Measurements from ENCODE around the gene NID2.

NID2 gene

DNA sequence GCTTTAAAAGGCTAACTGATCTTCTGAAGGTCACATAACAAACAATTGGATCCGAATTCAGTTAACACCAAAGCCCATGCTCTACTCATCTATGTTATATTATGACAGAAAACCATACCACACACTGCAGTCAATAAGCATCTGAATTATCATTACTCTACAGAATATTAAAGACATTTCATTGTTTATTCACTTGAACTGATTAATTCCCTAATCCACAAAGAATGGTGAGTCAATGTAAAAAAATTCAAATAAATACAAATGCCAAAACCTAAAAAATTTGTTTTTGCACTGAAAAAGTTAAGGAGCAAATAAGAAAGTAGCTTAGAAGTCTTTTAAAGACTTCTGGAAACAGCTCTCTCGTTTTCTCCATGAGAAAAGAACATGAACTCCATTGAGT is 13.7 kb downstream of the NID2 start:
- no peak for DNase-seq

DNA sequence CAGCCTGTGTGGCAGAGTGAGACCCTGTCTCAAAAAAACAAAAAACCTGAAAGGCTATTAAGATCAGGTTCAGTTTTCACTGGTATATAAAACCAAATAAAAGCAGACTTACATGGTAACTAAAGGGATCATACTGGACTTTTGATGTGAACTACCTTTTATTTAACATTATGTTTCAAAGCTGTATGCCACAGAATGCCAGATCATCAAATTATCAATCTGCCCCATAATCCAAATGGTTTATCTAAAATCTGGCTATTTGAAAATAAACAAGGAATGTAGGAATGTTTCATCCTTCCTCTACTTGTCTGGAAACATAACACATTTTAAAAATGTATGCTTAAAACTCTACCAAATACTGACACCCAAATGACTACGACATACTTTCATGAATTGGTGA is 14.2 kb downstream of the NID2 start:
- DNase-seq, result no peak

DNA sequence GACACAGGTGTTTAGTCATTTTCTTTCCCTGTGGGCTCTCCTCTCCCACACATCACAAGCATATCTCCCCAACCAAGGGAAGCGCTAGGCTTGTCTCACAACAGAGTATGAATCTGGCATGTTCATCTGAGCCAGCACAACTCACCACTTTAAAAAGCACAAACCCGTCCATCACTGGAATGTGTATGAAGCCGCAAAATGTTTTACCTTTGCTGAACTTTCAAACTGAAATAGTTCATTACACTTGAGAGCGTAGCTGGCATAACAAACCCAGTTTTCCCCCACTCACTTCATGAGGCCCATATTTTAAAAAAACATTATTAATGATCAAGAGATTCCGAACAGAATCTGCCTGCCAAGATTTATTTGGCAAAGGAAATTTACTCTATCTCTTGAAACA is 15.8 kb downstream of the NID2 start:
- no peak for DNase-seq

DNA sequence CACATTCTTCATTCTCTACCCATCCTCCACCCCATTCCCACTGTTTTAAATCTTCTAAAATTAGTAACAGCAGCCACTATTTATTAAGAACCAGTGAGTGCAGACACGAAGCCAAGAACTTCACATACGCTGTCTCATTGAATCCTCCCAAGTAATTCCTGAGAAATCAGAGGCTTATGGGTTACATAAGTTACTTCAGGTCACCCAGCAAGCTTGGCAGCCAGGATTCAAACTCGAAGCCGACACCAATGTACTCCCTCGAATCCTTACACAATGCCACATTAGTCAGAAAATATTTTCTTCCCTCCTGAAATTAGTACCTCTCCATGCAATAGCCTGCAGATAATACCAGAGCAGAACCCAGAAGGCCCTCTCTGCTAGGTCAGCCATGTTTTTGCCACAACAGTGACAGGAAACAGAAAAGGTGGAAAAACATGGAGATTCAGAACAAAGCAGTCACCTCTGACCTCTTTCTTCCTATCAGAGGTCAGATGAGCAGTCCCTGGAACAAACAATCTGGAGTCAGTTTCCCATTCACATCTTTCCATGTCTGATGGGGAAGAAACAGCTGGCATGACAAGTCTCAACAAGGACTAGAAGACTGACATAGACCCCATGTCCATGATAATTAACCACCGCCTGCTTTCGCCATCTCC is 16.4 kb downstream of the NID2 start:
- DNase-seq, result no peak

DNA sequence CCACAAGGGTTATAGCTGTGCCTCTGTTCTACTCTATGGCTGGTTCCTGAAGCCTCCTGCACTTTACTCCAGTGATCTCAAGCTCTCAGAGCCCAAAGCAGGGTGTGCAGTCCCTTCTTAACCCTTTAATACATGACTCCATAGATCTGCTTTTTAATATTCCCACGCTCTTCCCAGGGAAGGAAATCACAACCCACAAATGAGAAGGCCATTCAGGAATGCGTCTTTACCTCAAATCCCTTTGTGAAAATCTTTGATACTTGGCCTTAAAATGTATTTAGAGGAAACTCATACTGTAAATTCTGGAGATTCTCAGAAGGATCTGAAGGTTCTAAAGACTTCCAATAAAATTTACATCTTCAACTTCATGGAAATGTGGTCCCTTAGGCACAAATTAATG is 17.0 kb downstream of the NID2 start:
- no peak for DNase-seq

DNA sequence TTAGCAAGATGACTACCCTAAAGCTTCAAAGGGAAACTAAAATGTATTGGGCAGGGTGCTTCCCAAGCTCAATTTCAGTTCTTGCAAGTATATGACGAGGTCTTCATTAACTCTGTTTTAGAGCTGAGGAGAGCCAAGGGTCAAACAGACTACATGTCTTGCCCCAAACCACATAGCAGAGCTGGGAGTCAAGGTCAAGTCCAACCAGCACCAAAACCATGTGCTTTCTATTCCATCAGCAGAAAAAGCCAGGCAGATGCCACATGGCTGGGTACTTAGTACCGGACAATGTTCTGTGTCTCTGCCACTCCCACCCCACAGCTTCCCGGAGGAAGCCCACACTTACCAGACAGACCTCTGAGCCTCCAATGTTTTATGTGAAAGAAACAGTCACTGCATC is 17.6 kb downstream of the NID2 start:
- no peak for DNase-seq

DNA sequence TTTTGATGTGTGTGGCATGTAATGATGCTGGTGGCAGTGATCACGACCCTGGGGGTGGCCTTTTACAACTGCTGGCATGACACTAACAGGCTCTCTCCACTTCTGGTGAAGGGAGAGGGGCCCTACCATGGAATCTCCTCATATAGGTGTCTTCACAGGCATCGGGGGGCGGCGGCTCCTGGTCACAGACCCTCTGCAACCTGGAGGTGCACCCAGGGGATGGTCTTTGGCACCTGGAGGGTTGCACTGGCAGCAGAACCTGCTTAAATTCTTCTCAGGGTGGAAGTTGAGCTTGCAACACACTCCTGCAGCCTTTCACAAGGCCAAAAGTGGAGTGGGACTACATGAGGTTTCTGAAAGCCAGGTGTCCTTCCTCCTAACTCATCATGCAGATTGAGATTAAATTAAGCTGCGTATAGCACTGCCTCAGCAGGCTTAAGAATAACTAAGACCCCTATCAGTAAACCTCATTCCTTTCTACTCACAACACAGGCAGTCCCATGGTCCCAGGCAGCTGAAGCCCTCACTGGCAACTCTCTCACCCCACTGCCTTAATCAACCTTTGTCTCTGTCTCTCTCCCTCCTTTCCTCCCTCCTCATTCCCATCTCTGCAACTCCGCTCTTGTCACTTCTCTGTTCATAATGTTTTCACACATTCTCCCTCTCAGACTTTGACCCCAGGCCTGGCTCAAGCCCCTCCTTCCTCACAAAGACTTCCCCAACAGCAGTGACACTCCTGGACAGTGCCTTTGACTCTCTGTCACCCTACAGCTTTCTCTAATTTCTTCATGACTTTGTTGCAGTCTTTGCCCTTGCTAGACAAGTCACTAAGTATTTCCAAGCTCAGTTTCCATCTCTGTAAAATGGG is 18.9 kb downstream of the NID2 start:
- DNase-seq, result no peak

DNA sequence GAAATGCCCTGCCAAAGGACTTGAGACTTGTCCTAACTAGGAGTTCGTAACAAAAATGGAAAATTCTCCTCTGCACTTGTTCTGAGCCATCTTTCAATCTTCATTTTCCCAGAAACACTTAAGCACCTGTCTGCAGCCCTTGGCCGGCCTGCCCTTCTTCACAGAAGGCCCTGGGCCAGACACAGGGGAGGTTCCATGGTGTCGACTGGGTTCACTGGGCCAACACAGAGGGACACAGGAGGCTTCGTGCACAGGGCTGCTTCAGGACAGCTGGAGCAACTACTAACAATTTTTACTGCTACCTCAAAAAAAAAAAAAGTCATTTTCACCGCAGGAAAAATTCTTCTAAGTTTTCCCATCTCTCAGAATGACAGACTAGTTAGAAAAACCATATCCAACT is 19.6 kb downstream of the NID2 start:
- DNase-seq, result no peak

DNA sequence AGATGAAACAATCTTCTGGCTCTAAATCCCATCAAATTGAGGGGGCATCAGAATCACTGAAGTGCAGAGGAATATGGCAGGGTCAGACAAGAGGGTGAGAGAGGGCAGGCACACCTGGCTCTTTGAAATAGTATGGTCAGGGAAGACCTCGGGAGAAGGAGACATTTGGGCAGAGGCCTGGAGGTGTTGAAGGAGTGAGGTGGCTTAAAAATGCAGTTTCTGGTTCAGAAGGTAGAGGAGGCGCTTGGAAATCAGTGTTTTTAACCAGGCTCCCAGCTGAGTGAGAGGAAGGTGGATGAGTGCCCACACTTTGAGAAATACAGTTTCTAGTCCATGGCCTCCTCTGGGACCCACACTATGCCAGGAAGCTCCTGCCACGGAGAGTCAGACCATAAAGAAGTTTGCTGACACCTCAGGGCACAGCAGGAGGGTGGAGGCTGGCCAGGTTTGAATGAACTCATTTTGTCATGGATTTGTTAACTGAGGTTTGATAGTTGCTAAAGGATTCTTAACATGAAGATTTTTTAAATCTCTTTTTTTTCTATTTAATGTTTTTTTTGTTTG is 20.1 kb downstream of the NID2 start:
- DNase-seq, result no peak

DNA sequence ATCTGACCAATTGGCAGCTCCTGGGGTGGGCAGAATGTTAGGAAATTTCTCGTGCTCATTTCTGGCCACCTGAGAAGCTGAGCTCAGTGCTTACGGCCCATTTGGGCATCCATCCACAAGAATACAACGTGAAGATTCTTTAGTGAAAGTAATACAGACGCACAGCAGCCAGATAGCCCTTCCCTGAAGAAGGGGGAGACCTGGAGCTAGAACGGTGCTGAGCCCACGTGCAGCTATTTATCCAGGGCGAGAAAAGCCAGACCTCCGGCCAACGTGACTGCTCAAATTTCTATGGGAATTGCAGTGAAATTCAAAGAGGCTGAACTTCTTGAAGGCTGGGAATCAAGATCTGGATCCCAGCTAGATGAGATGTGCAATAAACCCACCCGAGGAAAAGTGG is 20.7 kb downstream of the NID2 start:
- no peak for DNase-seq

DNA sequence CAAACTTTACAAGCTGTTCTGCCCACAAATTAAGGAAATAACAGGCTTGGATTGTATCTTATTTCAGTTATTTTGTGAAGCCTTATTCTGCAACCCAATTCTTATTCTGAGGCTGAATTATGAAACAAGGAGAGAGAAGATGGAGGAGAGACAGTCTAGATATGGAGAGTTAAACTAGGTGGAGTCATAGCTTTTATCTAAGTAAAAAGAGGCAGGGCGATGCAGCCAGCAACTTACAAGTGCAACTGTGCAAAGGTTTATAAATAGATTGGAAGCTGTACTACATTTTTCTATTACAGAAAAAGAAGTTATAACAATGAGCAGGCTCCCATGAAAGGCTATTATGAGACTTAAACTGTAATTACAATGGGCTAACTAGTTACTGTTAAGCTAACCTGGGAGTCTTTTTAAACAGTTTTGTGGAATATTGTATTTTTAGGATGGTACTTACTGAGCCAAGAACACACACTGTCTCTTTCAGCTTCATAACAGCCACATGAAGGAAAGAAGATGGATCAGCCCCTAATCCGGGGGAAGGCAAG is 22.4 kb downstream of the NID2 start:
- DNase-seq, result no peak

DNA sequence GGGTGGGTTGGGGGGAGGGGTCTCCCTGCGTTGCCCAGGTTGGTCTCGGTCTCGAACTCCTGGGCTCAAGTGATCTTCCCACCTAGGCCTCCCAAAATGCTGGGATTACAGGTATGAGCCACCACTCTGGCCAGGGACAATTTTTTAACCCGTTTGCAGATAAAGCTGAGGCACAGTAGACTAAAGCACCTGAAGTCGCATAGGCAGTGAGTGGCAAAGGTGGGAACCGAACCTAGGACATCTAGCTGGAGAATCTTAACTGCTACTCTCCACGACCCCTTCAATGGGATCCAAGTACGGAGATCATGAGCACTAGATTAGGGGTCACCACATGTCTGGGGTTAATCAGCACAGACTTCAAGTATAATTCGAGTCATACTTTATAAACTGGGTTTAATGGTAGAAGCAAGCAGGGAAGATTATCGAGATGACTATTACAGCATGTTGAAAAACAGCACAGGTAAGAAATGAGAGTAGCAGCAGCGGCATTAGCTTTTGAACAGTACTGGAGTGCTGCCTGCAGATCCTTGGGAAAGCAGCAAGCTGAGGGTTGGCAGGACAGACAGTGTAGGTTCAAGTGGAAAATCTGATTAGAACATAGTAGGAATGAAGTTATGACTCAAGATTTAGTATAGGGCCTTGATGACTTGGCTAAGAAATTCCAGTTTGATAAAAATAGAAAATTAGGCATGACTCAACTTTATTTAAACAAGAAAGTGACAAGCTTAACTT is 23.9 kb downstream of the NID2 start:
- DNase-seq, result no peak

DNA sequence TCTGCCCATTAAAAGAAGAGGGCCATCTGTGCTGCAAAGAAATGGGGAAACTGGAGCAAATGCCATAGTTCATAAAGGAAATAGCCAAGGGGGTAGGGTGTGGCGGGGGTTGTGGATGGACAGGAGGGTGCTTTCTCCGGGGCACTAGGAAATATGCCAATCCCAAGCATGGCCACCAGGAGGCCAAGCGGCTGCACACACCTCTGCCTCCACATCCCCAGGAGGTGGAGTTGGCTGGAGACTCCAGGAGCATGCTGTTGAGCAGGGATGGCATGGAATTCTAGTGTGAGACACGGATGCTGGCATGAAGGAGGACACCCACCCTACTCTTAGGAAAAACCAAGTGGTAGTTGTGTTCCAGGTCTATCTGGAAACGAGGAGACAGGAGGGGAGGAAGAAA is 25.2 kb downstream of the NID2 start:
- DNase-seq, result peak; percentile 30 to 59 (median 37)

DNA sequence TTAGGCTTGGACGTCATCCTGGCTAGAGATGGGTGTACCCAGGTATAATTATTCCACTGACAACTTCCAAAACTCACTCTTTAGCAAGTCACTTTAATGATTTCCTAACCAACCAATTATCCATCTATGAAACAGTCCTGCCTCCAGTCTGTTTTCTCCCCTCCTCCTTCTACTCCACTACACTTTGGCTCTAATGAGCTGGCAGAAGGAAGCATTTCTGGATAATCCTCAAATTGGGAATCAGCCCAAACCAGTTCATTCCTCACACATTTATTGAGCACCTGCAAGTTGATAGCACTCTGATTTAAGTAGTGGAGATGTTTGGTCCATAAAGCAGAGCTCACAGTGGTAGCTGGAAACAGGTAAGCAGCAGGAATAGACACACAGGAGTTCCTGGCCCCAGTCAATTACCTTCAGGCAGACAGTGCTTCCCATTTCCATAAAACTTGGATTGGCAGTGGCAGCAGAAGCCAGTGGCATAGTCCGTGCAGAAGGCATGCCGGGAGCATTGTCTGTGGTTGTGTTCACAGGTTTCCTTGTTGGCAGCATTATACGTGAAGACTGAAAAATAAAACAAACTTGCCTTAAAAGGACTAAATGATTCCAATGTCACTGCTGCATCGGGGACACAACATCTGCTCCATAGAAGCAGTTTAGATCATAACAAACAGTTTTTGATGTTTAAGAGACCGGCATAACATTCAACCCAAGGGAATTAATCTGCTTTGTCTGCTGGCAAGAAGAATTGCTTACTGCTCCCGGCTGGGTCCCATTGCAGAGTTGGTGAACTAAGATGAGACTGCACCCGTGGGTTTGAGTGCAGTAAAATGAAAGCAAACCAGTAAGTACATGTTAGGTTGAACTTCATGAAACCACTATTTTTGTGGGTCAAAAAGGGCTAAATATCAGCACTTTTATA is 26.2 kb downstream of the NID2 start:
- DNase-seq, result no peak

DNA sequence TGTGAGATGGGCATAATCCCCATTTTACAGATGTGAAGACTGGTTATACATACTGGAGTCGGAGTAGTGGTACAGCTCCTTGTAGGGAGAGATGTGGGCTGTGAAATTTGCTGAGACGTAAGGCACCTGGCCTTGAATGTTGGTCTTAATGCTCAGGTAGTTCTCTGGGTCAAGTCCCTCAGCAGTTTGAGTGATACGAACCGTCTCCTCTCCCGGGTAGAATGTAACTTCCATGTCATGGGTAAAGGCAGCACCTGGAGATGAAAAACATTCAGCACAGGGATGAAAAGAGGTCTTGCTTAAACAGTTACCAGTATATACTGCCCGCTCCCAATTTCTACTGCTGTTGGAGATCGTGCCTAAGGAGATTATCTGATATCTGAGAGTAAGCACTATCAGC is 28.3 kb downstream of the NID2 start:
- no peak for DNase-seq

DNA sequence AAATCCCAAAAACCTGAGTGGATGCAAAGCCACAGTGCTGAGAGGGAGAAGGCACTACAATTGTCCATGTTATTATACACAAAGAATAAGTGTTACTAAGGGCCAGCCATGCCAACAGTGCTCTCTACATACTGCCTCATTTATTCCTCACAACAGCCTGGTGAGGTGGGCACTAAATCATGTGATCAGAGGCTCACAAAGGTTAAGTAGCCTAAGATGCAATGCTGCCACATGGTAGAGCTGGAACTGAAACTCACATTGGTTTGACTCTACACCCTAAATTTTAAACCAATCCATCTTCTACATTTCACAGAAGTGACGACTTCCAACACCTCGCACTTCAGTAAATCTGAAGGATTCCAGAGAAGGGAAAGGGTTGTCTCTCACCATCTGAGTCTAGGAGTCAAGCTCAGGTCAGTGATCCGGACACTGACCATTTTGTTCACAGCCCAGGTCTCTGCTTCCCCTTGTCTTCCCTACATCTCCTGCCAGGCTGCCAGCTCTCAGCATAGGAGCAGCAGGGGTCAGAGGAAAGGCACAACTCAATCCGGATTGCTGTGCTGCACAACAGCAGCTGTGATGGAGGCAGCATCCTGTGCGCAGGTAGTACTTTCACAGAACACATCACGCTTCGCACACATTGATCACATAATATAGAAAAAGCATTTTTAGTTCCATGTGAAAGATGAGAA is 29.6 kb downstream of the NID2 start:
- DNase-seq, result no peak

DNA sequence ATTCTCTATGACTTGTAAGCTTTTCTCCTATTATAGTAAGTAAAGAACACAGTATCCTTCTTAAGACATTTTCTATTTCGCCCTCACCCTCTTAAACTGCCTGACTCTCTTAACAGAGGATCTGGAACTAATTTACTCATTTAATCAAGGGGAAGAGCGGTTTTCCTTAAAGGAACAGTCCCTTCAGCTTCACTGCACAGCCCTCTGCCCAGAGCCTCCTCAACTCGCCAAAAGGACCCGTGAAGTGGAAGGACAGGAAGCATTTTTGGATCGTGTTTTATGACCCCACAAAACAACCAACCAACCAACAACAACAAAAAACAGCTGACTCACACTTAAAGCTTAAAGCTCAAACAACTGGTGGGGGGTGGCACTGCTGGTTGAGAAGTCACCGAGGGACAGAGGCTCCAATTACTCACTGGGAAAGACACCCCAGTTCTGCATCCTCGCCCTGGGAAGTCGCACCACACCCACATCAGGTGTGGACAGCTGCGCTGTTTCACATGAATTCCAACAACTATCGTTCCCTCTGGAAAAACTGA is 35.7 kb downstream of the NID2 start:
- DNase-seq, result no peak

DNA sequence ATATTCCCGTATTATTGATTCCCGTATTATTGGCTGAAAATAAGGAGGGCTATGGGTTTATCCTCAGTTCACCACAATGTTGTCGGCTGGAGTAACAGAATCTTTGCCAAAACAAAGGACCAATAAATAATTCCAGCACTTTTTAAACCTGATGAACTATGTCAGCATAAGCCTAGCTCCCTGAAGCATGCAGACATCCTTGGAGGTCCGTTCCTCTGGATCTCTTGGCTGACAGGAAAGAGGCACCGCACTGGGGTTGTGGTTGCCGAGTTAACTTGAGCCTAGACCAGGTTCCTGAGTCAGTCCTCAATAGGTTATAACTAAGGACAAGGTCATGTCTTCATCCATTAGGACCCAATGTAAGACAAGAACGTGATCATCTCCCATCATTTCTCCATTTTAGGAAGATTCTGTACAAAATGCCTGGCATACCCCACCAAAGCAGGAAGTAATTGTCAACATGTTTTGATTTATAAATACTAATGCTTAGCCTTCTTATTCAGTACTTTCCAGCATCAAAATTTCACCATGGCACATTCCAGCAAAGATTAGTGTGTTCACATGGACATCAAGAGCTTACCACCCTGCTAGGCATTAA is 36.6 kb downstream of the NID2 start:
- no peak for DNase-seq

DNA sequence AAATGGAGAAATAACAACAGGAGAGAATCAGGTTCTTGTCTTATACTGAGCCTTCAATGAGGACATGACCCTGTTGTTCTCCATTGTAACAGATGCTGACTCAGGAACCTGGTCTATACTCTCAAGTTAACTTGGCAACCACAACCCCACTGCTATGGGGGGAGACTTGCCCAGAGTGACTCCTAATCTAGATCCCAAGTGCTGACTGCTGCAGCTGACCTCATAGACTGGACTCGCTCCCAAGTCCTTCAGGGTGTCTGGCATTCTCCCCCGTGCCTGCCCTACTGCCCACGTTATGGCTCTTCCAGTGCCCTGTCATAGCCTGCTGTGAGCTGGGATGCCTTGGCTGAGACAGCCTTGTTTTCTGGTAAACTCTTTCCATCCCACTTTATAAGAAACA is 37.1 kb downstream of the NID2 start:
- DNase-seq, result no peak

DNA sequence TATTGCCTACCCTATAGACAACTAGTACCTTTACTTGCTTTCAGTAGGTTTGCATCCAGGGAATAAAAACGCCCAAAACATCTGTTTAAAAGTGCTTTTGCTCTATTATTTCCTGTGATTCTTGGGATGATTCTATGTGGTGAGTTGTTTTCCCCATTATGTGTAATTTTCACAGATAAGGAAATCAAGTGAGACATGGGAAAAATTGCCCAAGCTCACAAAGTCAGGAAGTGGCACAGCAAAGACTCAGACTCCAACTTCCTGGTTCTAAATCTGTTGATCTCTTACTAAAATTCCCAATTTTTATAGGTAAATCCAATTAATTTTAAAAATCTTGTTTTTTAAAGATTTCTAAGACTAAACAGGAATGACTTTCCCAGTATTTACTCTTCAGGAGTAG is 39.0 kb downstream of the NID2 start:
- peak in 3 of 4 experiments; percentile 7 to 25 (median 19) for DNase-seq

DNA sequence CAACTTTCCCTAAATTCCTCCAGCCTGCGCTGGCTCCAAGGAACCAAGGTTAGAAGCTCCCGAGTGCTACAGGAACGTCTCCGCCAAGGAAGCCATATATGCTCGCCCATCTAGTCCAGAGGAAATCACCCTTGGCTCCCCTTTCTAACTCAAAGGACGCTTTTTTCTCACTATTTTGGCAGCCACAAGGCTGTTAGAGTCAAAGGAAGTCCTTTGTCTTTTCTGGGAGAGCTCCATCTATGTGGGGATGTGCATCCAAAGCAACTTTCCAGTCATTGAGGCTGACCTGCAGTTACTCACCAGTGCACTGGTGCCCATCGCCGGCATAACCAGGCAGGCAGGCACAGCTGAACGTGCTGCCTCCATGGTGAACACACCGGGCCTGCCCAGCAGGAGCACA is 42.0 kb downstream of the NID2 start:
- DNase-seq, result no peak

Data from suppressor macrophage (primary cell).